Measurements from ENCODE around the gene PGAP1. TPM values are rescaled to one million over a fixed set of nuclear protein-coding genes. Genes with fewer than 3 reads are reported as not detected.

Gene PGAP1
- total and polyA plus RNA-seq, 2 donors (not counting 1 experiment from before 2014, with no cell fraction given): 0.25 to 21.8 TPM

- no peak for DNase-seq
- H3K9ac ChIP-seq (ENCODE audit: low read length): no peak overlapping the region
- H3K27ac ChIP-seq (ENCODE audit: low read length in 2 of 2): no peak overlapping the region
- Mint-ChIP-seq H3K27me3 (no peaks in the 10 kb centered on the region), H3K4me1 (no peaks in the 10 kb centered on the region), H3K27ac (no peak overlapping the region), H3K9me3 (ENCODE audit: insufficient read depth) (no peaks in the 10 kb centered on the region), H3K4me3 (no peak overlapping the region)
- H3K27me3 ChIP-seq (replicated peaks in 1 of 4; ENCODE audit: control extremely low read depth in 1 of 4, control insufficient read depth in 3 of 4, insufficient read depth in 4 of 4, low read length in 3 of 4): no peaks in the 10 kb centered on the region
- CTCF ChIA-PET: no interaction called here
- no peak overlapping the region for H3K4me2 ChIP-seq (replicated peaks; ENCODE audit: low read depth, low read length, poor library complexity, severe bottlenecking)
- no peaks in the 10 kb centered on the region for H3K4me1 ChIP-seq (ENCODE audit: control insufficient read depth in 2 of 2, insufficient read depth in 2 of 2, low read length in 2 of 2)
- no peaks in the 10 kb centered on the region for H3K9me3 ChIP-seq (ENCODE audit: control extremely low read depth in 1 of 3, control insufficient read depth in 2 of 3, insufficient read depth in 1 of 3, low read length in 2 of 3)
- H2AFZ ChIP-seq (ENCODE audit: insufficient read depth, low read depth, low read length, poor library complexity, severe bottlenecking): no peak overlapping the region
- intact Hi-C loops (cut with micrococcal nuclease): no loop called here
- H3K79me2 ChIP-seq (ENCODE audit: control insufficient read depth, insufficient read depth, low read length): no peaks in the 10 kb centered on the region
- TF ChIP-seq EZH2 (IDR thresholded peaks at IDR 0.05; ENCODE audit: borderline replicate concordance, insufficient read depth, low read depth, low read length, poor library complexity, severe bottlenecking): no peak
- TF ChIP-seq, protein P1, sequence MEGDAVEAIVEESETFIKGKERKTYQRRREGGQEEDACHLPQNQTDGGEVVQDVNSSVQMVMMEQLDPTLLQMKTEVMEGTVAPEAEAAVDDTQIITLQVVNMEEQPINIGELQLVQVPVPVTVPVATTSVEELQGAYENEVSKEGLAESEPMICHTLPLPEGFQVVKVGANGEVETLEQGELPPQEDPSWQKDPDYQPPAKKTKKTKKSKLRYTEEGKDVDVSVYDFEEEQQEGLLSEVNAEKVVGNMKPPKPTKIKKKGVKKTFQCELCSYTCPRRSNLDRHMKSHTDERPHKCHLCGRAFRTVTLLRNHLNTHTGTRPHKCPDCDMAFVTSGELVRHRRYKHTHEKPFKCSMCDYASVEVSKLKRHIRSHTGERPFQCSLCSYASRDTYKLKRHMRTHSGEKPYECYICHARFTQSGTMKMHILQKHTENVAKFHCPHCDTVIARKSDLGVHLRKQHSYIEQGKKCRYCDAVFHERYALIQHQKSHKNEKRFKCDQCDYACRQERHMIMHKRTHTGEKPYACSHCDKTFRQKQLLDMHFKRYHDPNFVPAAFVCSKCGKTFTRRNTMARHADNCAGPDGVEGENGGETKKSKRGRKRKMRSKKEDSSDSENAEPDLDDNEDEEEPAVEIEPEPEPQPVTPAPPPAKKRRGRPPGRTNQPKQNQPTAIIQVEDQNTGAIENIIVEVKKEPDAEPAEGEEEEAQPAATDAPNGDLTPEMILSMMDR (IDR thresholded peaks at IDR 0.05): no peak
- H3K4me3 ChIP-seq (ENCODE audit: control extremely low read depth in 1 of 5, extremely low read depth in 1 of 5, insufficient read depth in 1 of 5, low read depth in 2 of 5, low read length in 4 of 5): no peak overlapping the region
- no peaks in the 10 kb centered on the region for H4K20me1 ChIP-seq (ENCODE audit: control insufficient read depth, insufficient read depth, low read length, poor library complexity, severe bottlenecking)
- POLR2A ChIA-PET: no interaction called here
- no CpG with 5 or more reads among the region's 3 CpGs for WGBS (ENCODE audit: insufficient coverage)
- ATAC-seq (ENCODE audit: low read depth): no peak
- H3K36me3 ChIP-seq (replicated peaks in 1 of 2; ENCODE audit: control extremely low read depth in 1 of 2, control insufficient read depth in 1 of 2, extremely low read depth in 1 of 2, insufficient read depth in 2 of 2, low read length in 1 of 2): no peaks in the 10 kb centered on the region
These were observed 81.1 kb downstream of the PGAP1 start for GRCh38 chr2:196845371-196845770.

DNA sequence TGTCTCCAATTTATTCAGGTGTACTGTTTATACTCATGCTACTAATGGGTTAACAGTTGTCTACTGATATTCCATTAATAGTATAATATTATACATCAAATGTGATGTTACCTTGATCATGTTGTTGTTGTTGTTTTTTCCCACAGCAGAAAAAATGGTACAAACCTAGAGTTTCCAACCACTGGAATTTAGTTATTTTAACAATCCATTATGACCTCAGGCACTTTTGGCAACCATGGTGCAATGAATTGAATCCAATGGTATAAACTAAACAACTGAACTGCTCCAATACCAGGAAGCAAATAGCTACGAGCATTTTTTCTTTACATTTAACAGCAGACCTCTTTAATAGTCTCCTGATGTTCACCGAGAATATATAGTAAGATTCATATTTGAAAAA lies 86.3 kb downstream of the PGAP1 start:
- Histone ChIP-seq H3K36me3 (replicated peaks in 1 of 2; ENCODE audit: control extremely low read depth in 1 of 2, control insufficient read depth in 1 of 2, extremely low read depth in 1 of 2, insufficient read depth in 2 of 2, low read length in 1 of 2) (no peaks in the 10 kb centered on the region), H3K27me3 (replicated peaks in 1 of 4; ENCODE audit: control extremely low read depth in 1 of 4, control insufficient read depth in 3 of 4, insufficient read depth in 4 of 4, low read length in 3 of 4) (no peaks in the 10 kb centered on the region), H3K9me3 (ENCODE audit: control extremely low read depth in 1 of 3, control insufficient read depth in 2 of 3, insufficient read depth in 1 of 3, low read length in 2 of 3) (no peaks in the 10 kb centered on the region), H4K20me1 (ENCODE audit: control insufficient read depth, insufficient read depth, low read length, poor library complexity, severe bottlenecking) (no peaks in the 10 kb centered on the region), H3K4me1 (ENCODE audit: control insufficient read depth in 2 of 2, insufficient read depth in 2 of 2, low read length in 2 of 2) (no peaks in the 10 kb centered on the region), H3K27ac (ENCODE audit: low read length in 2 of 2) (no peak overlapping the region), H3K4me3 (ENCODE audit: control extremely low read depth in 1 of 5, extremely low read depth in 1 of 5, insufficient read depth in 1 of 5, low read depth in 2 of 5, low read length in 4 of 5) (no peak overlapping the region), H2AFZ (ENCODE audit: insufficient read depth, low read depth, low read length, poor library complexity, severe bottlenecking) (no peak overlapping the region), H3K9ac (ENCODE audit: low read length) (no peak overlapping the region), H3K4me2 (replicated peaks; ENCODE audit: low read depth, low read length, poor library complexity, severe bottlenecking) (no peak overlapping the region), H3K79me2 (ENCODE audit: control insufficient read depth, insufficient read depth, low read length) (no peaks in the 10 kb centered on the region)
- Mint-ChIP-seq H3K4me3 (no peak overlapping the region), H3K27ac (no peak overlapping the region), H3K27me3 (no peaks in the 10 kb centered on the region), H3K4me1 (no peaks in the 10 kb centered on the region), H3K9me3 (ENCODE audit: insufficient read depth) (no peaks in the 10 kb centered on the region)
- ChIA-PET CTCF (no interaction called here), POLR2A (no interaction called here)
- DNase-seq: no peak
- TF ChIP-seq, protein P1 (IDR thresholded peaks at IDR 0.05): no peak
- no peak for TF ChIP-seq EZH2 (IDR thresholded peaks at IDR 0.05; ENCODE audit: borderline replicate concordance, insufficient read depth, low read depth, low read length, poor library complexity, severe bottlenecking)
- no CpG with 5 or more reads among the region's 2 CpGs for WGBS (ENCODE audit: insufficient coverage)
- intact Hi-C loops (cut with micrococcal nuclease): no loop called here
- ATAC-seq (ENCODE audit: low read depth): no peak
